Common myeloid progenitor, CD34-positive (primary cell): Measurements from ENCODE around the gene PTPN14.

Experiments used
- CTCF ChIA-PET: fragments of 350-600 bp; sonication (Branson Sonifier 250); formaldehyde crosslinking; loops from one replicate; lab custom pipeline; 2021; ENCODE audit warnings: antibody characterized with exemption; lab: Charles Lee
- POLR2A ChIA-PET: fragments of 350-600 bp; sonication (Branson Sonifier 250); formaldehyde crosslinking; loops from one replicate; lab custom pipeline; 2021; ENCODE audit warnings: antibody characterized with exemption; lab: Charles Lee
- DNase-seq, 3 donors: peaks; one replicate each; pipeline versions ENCODE4 v3.0.0 to v3.0.0-alpha.2; 2013
- H3K27ac ChIP-seq, 2 experiments: 1 replicate in 1 of 2; 2 replicates in 1 of 2; pipeline ENCODE4 v1.7.0; 2013; ENCODE audit warnings: inconsistent platforms in 2 of 2, low read length in 2 of 2, mild to moderate bottlenecking in 2 of 2, low read depth in 1 of 2, moderate library complexity in 1 of 2; ENCODE audit not compliant: severe bottlenecking in 2 of 2, insufficient read depth in 1 of 2, poor library complexity in 1 of 2
- H3K27me3 ChIP-seq, 5 experiments: replicated peaks in 2 of 5; 1 replicate in 3 of 5; 2 replicates in 2 of 5; pipeline versions ENCODE4 v1.6.1 to v1.7.0; 2013; ENCODE audit warnings: low read length in 4 of 5, mild to moderate bottlenecking in 2 of 5, moderate library complexity in 2 of 5, inconsistent platforms in 1 of 5; ENCODE audit not compliant: insufficient read depth in 5 of 5, control insufficient read depth in 4 of 5
- H3K36me3 ChIP-seq, 4 experiments: 1 replicate in 2 of 4; 2 replicates in 2 of 4; pipeline versions ENCODE4 v1.6.1 to v1.7.0; 2013; ENCODE audit warnings: low read length in 3 of 4, control low read depth in 1 of 4, mild to moderate bottlenecking in 1 of 4; ENCODE audit not compliant: control insufficient read depth in 4 of 4, insufficient read depth in 4 of 4
- H3K4me1 ChIP-seq, 4 experiments: 1 replicate in 3 of 4; 2 replicates in 1 of 4; pipeline versions ENCODE4 v1.6.1 to v1.7.1; 2013; ENCODE audit warnings: low read length in 3 of 4, mild to moderate bottlenecking in 3 of 4, control low read depth in 1 of 4, inconsistent platforms in 1 of 4, moderate library complexity in 1 of 4; ENCODE audit not compliant: control insufficient read depth in 4 of 4, insufficient read depth in 4 of 4; ENCODE audit errors: control extremely low read depth in 1 of 4
- H3K4me3 ChIP-seq, 7 experiments: 1 replicate in 4 of 7; 2 replicates in 3 of 7; pipeline versions ENCODE4 v1.5.1 to v1.7.0; 2013; ENCODE audit warnings: mild to moderate bottlenecking in 7 of 7, low read length in 6 of 7, moderate library complexity in 6 of 7, inconsistent platforms in 2 of 7, low read depth in 2 of 7, control low read depth in 1 of 7; ENCODE audit not compliant: insufficient read depth in 4 of 7, control insufficient read depth in 1 of 7; ENCODE audit errors: extremely low read depth in 1 of 7
- H3K9me3 ChIP-seq, 5 experiments: 1 replicate in 4 of 5; 2 replicates in 1 of 5; pipeline versions ENCODE4 v1.6.1 to v1.7.1; 2013; ENCODE audit warnings: low read length in 4 of 5, mild to moderate bottlenecking in 2 of 5, inconsistent platforms in 1 of 5, low read depth in 1 of 5, moderate library complexity in 1 of 5; ENCODE audit not compliant: control insufficient read depth in 4 of 5, insufficient read depth in 2 of 5; ENCODE audit errors: control extremely low read depth in 1 of 5
- WGBS: methylation state at CpG from one replicate; pipeline ENCODE4 v1.1.5; 2013; ENCODE audit not compliant: insufficient coverage; 5-methylcytosine and 5-hydroxymethylcytosine counted together

The PTPN14 gene

DNA sequence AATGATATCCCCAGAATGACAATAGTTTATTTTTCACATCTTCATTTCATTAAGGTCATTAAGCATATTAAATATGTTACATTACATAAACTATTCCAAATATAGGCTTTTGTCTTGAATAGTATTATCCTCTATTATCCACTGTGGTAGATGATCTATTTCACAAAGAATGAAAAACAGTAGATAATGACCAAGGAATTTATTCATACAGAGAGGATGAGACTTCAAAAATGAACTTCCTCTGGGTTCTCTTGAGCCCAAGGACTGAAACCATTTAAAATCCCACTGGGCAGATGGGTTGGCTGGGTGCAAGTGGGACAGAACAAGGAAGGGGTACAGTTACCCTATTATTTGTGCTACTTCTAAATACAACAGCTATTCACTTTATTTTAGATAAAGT is 33.0 kb downstream of the PTPN14 start:
- H3K27ac ChIP-seq: no peak overlapping the region
- peaks cover 0 to 16% (median 0%) of the 10 kb centered on the region in 5 experiments for H3K27me3 ChIP-seq
- no peaks in the 10 kb centered on the region for H3K36me3 ChIP-seq
- POLR2A ChIA-PET: no interaction called here
- H3K9me3 ChIP-seq: no peaks in the 10 kb centered on the region
- CTCF ChIA-PET: interaction anchor here (1.4 kb wide), 1 partner anchor 11 kb away, joined by 3 read pairs; no protein-coding TSS in a partner anchor
- H3K4me3 ChIP-seq: no peak overlapping the region
- no peak for DNase-seq
- H3K4me1 ChIP-seq: peaks cover 0 to 8% (median 2%) of the 10 kb centered on the region in 4 experiments

DNA sequence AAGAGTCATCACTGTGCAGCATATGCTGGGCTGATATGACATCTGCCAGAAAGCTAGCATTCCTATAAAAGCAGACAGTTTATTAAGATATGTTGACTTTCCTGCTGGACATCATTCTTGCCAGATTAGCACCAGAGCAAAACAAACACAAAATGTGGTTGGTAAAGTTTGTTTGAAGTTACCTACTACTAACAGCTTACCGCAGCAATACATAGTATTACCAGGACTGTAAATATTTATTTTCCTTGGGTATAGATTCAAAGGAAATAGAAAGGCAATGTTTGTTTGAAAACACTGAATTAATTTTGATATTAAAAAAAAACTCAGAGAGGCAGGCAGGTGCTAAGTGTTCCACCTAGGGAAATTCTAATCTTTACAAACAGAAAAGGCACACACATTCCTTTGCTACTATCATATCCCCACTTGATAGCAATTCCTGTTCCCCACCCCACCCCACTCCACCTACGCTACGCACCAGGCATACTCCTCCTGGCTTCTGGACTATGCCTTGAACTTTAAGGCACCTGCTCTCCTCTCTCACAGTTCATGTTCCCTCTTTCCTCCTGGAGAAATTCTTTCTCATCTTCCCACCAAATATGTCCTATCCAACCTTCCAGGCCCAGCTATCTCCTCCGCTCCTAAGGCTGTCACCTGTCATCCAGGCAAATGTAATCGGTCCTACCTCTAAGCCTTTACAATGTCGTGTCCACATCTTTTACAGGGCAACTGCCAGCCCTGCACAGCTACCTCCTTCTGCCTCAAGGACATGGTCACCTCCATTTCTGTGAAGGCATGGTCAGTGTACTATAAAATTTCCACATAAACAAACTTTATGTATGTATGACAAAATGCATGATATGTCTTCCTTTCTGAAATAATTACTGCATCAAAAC is 34.7 kb downstream of the PTPN14 start:
- CTCF ChIA-PET: no interaction called here
- POLR2A ChIA-PET: no interaction called here
- H3K4me1 ChIP-seq: peaks cover 0 to 8% (median 2%) of the 10 kb centered on the region in 4 experiments
- H3K27ac ChIP-seq: no peak overlapping the region
- 98% methylated on average over 5 of the region's 6 CpGs for WGBS
- no peak for DNase-seq
- no peaks in the 10 kb centered on the region for H3K36me3 ChIP-seq
- no peak overlapping the region for H3K4me3 ChIP-seq
- no peaks in the 10 kb centered on the region for H3K9me3 ChIP-seq
- H3K27me3 ChIP-seq: peaks cover 0 to 19% (median 0%) of the 10 kb centered on the region in 5 experiments

DNA sequence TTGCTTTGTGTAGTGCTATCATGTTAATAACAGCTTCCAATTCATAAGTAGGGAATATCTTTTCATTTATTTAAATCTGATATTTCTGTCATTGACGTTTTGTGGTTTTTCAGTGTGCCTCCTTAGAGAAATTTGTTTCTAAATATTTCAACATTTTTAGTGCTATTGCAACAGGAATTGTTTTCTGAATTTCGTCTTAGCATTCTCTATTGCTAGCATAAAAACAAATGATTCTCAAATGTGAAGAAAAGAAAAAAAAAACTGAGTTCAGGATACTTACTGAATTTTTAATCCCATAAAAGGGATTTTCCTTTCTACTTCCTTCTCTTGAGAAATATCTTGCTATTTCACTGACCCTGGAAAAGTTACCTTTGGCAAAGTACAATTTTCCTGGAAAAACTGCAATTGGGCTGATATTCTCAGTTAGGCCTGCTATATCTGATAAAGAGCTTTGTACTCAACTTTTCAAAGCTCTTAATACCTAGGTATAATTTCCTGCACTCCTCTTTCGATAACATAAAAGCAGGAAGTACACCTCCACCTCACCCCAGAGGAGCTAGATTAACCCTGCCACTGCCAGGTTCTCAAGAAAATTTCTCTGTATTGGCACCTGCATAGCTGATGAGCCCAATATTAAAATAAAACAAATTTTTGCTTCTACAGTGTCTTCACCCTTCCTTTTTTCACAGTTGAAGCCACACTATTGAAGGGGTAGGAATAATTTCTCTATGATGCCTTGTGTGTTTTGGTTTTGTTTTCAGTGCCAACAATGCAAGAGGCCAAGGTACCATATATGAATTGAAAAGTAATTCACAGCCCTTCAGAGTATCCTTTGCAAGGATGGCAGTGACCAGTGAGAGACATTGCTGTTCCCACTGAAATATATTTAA is 35.6 kb downstream of the PTPN14 start:
- Histone ChIP-seq H3K4me3 (peak overlapping the region in 1 of 7 experiments; percentile 1), H3K4me1 (peaks cover 0 to 8% (median 2%) of the 10 kb centered on the region in 4 experiments), H3K27me3 (peaks cover 0 to 19% (median 0%) of the 10 kb centered on the region in 5 experiments), H3K27ac (no peak overlapping the region), H3K36me3 (no peaks in the 10 kb centered on the region), H3K9me3 (peaks cover 0 to 2% (median 0%) of the 10 kb centered on the region in 5 experiments)
- 20% methylated on average over 1 of the region's 3 CpGs for WGBS
- ChIA-PET POLR2A (no interaction called here), CTCF (no interaction called here)
- DNase-seq: no peak

DNA sequence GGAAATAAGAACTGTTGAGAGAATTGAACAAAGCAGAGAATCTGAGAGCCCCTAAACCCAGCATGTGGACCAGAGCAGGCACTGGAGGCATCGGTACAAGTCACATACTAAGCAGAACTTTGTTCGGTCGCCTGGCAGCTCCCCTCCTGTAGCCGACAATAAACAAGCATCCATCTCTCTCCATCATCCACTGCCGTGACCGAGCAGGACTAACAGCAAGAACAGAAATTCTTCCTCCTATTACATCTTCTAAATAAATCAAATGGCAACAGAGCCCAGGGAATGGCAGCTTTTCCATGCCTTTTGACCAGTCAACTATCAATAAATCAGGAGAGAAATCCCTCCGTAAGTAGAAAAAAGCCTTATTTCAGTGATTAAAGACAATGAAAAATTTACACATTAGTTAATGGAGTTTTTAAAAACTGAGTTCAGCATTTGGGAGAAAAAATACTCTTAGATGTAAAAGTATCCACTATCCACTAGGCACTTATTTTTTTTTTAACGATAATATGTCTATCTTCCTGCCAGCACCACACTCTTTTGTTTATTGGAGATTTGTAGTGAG is 36.5 kb downstream of the PTPN14 start:
- peaks cover 0 to 2% (median 0%) of the 10 kb centered on the region in 5 experiments for H3K9me3 ChIP-seq
- H3K27me3 ChIP-seq: peaks cover 0 to 19% (median 0%) of the 10 kb centered on the region in 5 experiments
- ChIA-PET CTCF (no interaction called here), POLR2A (no interaction called here)
- H3K36me3 ChIP-seq: no peaks in the 10 kb centered on the region
- DNase-seq: no peak
- H3K27ac ChIP-seq: no peak overlapping the region
- H3K4me3 ChIP-seq: no peak overlapping the region
- WGBS: 70% methylated on average over 6 of the region's 8 CpGs
- H3K4me1 ChIP-seq: peaks cover 0 to 8% (median 2%) of the 10 kb centered on the region in 4 experiments

DNA sequence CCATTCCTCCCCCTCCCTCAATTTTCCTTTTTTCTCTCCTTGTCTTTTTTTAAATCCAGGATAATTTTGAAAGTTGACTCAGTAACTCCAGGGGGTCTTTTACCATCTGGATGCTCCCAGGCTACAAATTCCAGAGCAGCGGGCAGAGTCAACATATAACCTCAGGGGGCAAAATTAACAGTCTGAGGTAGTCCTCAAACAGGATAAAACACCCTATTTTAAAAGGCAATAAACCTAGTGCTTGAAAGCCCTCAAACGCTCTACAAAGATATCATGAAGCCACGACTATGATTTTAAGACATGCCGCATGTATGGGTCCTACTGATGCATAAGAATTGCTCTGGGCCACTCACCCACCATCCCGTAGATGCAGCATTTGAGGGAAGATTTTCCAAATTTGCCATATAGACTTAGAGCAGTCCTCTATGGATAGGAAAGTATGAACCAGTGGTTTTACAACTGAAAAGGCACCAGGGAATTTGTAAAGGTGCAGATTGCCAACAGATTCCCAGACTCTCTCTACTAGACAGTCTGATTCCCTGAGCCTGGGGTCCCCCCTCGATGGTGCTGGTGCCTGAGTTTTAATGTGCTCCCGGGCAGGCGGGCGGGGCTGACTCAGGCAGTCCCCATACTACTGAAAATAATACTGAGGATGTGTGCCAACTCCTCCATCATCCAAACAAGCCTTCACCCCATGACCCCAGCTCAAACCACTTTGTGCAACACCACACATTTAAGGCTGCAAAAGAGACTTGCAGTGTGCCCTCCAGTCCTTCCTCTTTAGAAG is 37.2 kb downstream of the PTPN14 start:
- Histone ChIP-seq H3K4me3 (no peak overlapping the region), H3K9me3 (peaks cover under 1 to 3% (median 2%) of the 10 kb centered on the region in 5 experiments), H3K27me3 (peaks cover 0 to 19% (median 0%) of the 10 kb centered on the region in 5 experiments), H3K4me1 (peaks cover 0 to 8% (median 2%) of the 10 kb centered on the region in 4 experiments), H3K27ac (no peak overlapping the region), H3K36me3 (no peaks in the 10 kb centered on the region)
- DNase-seq: no peak
- ChIA-PET POLR2A (no interaction called here), CTCF (no interaction called here)
- WGBS: 89% methylated on average over 6 of the region's 9 CpGs

DNA sequence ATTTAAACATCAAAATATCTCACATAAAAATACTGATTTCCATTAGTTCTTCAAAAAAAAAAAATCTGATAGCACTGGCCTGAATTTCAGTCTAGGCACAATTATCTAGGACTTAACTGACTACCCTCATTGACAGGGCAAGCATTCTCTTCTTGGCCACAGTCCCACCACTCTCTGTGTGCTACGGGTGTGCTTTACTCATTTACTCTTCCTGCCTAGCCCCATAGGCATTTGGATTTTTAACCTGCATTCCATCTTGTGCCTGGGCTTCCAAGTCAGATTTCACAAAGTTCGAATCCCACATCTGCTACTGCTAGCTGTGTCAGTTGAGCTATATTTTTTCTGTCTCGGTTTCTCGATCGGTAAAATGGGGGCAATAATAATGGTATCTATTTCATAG is 38.0 kb downstream of the PTPN14 start:
- DNase-seq: no peak
- ChIA-PET POLR2A (no interaction called here), CTCF (no interaction called here)
- Histone ChIP-seq H3K27ac (no peak overlapping the region), H3K27me3 (peaks cover 0 to 19% (median 1%) of the 10 kb centered on the region in 5 experiments), H3K9me3 (peaks cover 1 to 3% (median 3%) of the 10 kb centered on the region in 5 experiments), H3K4me3 (no peak overlapping the region), H3K36me3 (no peaks in the 10 kb centered on the region), H3K4me1 (peaks cover 0 to 8% (median 2%) of the 10 kb centered on the region in 4 experiments)
- WGBS: 98% methylated on average over 5 of the region's 5 CpGs
